Measurements from ENCODE around the gene CDC42BPA. TPM values are rescaled to one million over a fixed set of nuclear protein-coding genes. Genes with fewer than 3 reads are reported as not detected.
A peak's percentile ranks its signal among the peaks of the same experiment; 100 is the strongest.

The CDC42BPA gene
- total and polyA plus RNA-seq, 9 of the 15 experiments (the other 6 are each of a cell fraction or from before 2014, with no cell fraction given): 8.0 to 77.5 (median 52.1) TPM

DNA sequence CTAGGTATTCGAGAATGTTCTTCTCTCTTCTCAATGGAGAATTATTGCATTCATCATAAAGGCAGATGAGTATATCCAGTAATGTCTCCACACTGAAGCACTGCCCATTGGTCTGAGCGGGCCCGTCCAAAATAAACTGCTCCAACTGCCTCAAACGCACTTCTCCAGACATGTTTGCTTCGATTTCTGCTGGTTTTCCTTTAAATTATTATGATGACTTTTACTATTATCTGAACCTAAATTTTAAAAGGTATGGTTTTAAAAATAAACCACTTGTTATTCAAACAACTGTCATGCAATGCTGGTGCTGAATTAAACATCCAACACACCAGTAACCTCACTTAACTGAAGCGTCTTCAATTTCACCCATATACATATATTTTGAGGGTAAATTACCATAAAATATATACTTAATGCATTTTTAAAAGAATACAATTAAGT, 1.3 kb downstream of the CDC42BPA start:
- H3K4me1 ChIP-seq (replicated peaks in 1 of 2; ENCODE audit: control insufficient read depth in 2 of 2, insufficient read depth in 2 of 2, low read length in 2 of 2): peaks cover 9 to 16% of the 10 kb centered on the region in 2 experiments; a peak in 4 of 5 replicates
- no peak overlapping the region for H2AFZ ChIP-seq (ENCODE audit: low read depth, low read length)
- no peaks in the 10 kb centered on the region for H3K9me1 ChIP-seq (ENCODE audit: control insufficient read depth, insufficient read depth, low read length)
- H4K20me1 ChIP-seq (replicated peaks; ENCODE audit: control insufficient read depth, insufficient read depth, low read length): no peaks in the 10 kb centered on the region; the same call in 1 of the 2 replicates
- H3K27me3 ChIP-seq (ENCODE audit: control insufficient read depth in 2 of 2, insufficient read depth in 2 of 2, low read length in 2 of 2): no peaks in the 10 kb centered on the region
- H3K79me2 ChIP-seq (ENCODE audit: control insufficient read depth, insufficient read depth, low read length): peaks cover 65% of the 10 kb centered on the region
- FAIRE-seq: peak; percentile 56
- POLR2A ChIA-PET: interaction anchor here (0.6 to 1.4 kb wide), 5 partner anchors 16 to 139 kb away, joined by 3 to 10 read pairs (median 4); no protein-coding TSS in a partner anchor
- peak overlapping the region; percentile 88 for H3K27ac ChIP-seq (ENCODE audit: extremely low read depth, low read depth, low read length)
- H3K4me3 ChIP-seq: peak overlapping the region; percentile 77
- in situ Hi-C loops (cut with MboI): no loop called here
- H3K4me2 ChIP-seq (ENCODE audit: insufficient read depth, low read length): peak overlapping the region; percentile 88
- TSS peak; percentile 45 for BruUV-seq (replicated peaks)
- peak overlapping the region; percentile 81 to 83 for H3K9ac ChIP-seq (ENCODE audit: insufficient read depth in 1 of 2, low read depth in 2 of 2, low read length in 2 of 2)
- peak in 2 of 4 experiments; percentile 45 to 66 for DNase-seq (ENCODE audit: extremely low read depth in 1 of 4, low spot score in 3 of 4)
- intact Hi-C loops (cut with micrococcal nuclease): loop anchor here (2.0 to 10.0 kb wide), 4 partner anchors 82 to 372 kb away; partner anchors contain the start of gene COQ8A
- peak; percentile 54 for ATAC-seq
- CTCF ChIA-PET (ENCODE audit: low intra/inter-chr PET ratio): interaction anchor here (0.6 to 1.1 kb wide), 2 partner anchors 121 to 1844 kb away, joined by 3 read pairs; no protein-coding TSS in a partner anchor
- under 1% methylated on average over 6 of the region's 6 CpGs for WGBS (ENCODE audit: insufficient coverage, low coverage, missing lambda C conversion rate)
- no peaks in the 10 kb centered on the region for H3K36me3 ChIP-seq (ENCODE audit: control insufficient read depth, insufficient read depth, low read length)
- no peaks in the 10 kb centered on the region for H3K9me3 ChIP-seq (replicated peaks; ENCODE audit: control insufficient read depth, insufficient read depth, low read depth, low read length)
- TF ChIP-seq ZNF644 (tag; IDR thresholded peaks at IDR 0.05; ENCODE audit: low read depth) (no peak), MLX (CRISPR knock-in tag; conservative IDR thresholded peaks at IDR 0.05) (no peak), ZNF140 (CRISPR knock-in tag; IDR thresholded peaks at IDR 0.05) (no peak), ZNF766 (CRISPR knock-in tag; conservative IDR thresholded peaks at IDR 0.05) (no peak), SIN3A (IDR thresholded peaks at IDR 0.05; ENCODE audit: borderline replicate concordance in 2 of 2, control insufficient read depth in 1 of 2, low read depth in 2 of 2, low read length in 2 of 2) (no peak), MYBL2 (IDR thresholded peaks at IDR 0.05; ENCODE audit: low read depth) (no peak), MYBL2 (CRISPR knock-in tag; IDR thresholded peaks at IDR 0.05; ENCODE audit: borderline replicate concordance) (no peak), ZNF639 (CRISPR knock-in tag; conservative IDR thresholded peaks at IDR 0.05 in 1 of 2, IDR thresholded peaks at IDR 0.05 in 1 of 2) (0 out of 4 replicates have a peak, but pooled peaks of 1 of the 2 experiments have one; percentile 17), FOXJ2 (tag; IDR thresholded peaks at IDR 0.05) (peak; percentile 27; the same call in 1 of the 2 replicates), ZKSCAN8 (CRISPR knock-in tag; IDR thresholded peaks at IDR 0.05) (0 out of 2 replicates have a peak, but pooled peaks have one; percentile 25), RFX7 (CRISPR knock-in tag; IDR thresholded peaks at IDR 0.05) (no peak)
- TF ChIP-seq, protein P1, sequence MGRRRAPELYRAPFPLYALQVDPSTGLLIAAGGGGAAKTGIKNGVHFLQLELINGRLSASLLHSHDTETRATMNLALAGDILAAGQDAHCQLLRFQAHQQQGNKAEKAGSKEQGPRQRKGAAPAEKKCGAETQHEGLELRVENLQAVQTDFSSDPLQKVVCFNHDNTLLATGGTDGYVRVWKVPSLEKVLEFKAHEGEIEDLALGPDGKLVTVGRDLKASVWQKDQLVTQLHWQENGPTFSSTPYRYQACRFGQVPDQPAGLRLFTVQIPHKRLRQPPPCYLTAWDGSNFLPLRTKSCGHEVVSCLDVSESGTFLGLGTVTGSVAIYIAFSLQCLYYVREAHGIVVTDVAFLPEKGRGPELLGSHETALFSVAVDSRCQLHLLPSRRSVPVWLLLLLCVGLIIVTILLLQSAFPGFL (CRISPR knock-in tag; IDR thresholded peaks at IDR 0.05): no peak
- TF ChIP-seq, protein P2, sequence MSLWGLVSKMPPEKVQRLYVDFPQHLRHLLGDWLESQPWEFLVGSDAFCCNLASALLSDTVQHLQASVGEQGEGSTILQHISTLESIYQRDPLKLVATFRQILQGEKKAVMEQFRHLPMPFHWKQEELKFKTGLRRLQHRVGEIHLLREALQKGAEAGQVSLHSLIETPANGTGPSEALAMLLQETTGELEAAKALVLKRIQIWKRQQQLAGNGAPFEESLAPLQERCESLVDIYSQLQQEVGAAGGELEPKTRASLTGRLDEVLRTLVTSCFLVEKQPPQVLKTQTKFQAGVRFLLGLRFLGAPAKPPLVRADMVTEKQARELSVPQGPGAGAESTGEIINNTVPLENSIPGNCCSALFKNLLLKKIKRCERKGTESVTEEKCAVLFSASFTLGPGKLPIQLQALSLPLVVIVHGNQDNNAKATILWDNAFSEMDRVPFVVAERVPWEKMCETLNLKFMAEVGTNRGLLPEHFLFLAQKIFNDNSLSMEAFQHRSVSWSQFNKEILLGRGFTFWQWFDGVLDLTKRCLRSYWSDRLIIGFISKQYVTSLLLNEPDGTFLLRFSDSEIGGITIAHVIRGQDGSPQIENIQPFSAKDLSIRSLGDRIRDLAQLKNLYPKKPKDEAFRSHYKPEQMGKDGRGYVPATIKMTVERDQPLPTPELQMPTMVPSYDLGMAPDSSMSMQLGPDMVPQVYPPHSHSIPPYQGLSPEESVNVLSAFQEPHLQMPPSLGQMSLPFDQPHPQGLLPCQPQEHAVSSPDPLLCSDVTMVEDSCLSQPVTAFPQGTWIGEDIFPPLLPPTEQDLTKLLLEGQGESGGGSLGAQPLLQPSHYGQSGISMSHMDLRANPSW (CRISPR knock-in tag; IDR thresholded peaks at IDR 0.05): no peak
